Activated naive CD8-positive, alpha-beta T cell treated with anti-CD3 and anti-CD28 coated beads for 36 hours (primary cell): ENCODE measurements around the gene SERINC5. TPM values are rescaled to one million over a fixed set of nuclear protein-coding genes. Genes with fewer than 3 reads are reported as not detected.

ENCODE experiments used
- DNase-seq: peaks from one replicate; pipeline ENCODE4 v3.0.0; 2021
- H3K27ac Mint-ChIP-seq: one replicate; pipeline ENCODE4 v1.8.0; 2022; ENCODE audit warnings: mild to moderate bottlenecking, moderate library complexity, mixed read lengths
- H3K27me3 Mint-ChIP-seq: one replicate; pipeline ENCODE4 v1.8.0; 2022; ENCODE audit warnings: mild to moderate bottlenecking, mixed read lengths
- H3K36me3 Mint-ChIP-seq: one replicate; pipeline ENCODE4 v1.8.0; 2021; ENCODE audit warnings: mild to moderate bottlenecking, mixed read lengths
- H3K4me1 Mint-ChIP-seq: one replicate; pipeline ENCODE4 v1.8.0; 2021; ENCODE audit warnings: mixed read lengths
- H3K4me3 Mint-ChIP-seq: one replicate; pipeline ENCODE4 v1.8.0; 2022; ENCODE audit warnings: mild to moderate bottlenecking, moderate library complexity, mixed read lengths
- H3K9me3 Mint-ChIP-seq: one replicate; pipeline ENCODE4 v1.8.0; 2022; ENCODE audit warnings: mixed read lengths
- total RNA-seq, 2 experiments: library from RNA; stranded (reverse); gene quantifications; one replicate each; pipeline ENCODE4 v1.2.3, GENCODE V29; 2021

SERINC5 gene
- total RNA-seq, 2 experiments from 2014 or later = 22.0 to 25.1 TPM

DNA sequence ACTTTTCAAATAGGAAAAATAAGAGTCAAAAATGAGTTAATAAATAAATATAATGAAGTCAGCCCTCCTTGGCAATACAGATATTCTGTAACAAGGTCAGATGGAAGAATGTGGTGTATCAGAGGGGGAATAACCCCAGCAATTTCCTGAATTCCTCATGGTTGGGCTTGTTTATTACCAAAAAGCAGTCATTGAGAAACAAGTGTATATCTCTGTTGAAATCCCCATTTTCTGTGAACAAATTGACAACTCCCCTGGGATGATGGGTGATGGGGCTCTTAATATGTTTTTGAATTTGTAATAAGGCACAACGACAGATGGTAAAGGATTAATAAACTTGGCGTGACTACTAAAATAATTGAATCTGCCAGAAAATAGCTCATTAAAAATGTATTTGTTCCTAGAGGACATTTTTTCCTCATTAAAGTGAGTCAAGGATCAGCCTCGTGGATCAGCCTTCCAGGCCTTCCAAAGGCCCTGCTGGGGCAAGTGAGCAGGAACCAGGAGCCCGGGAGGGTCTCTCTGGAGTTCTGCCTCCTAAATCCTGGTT lies 186.5 kb downstream of the SERINC5 start:
- H3K27me3 Mint-ChIP-seq = no peaks in the 10 kb centered on the region
- H3K9me3 Mint-ChIP-seq = no peaks in the 10 kb centered on the region
- no peaks in the 10 kb centered on the region for H3K36me3 Mint-ChIP-seq
- no peak for DNase-seq
- no peak overlapping the region for H3K27ac Mint-ChIP-seq
- H3K4me3 Mint-ChIP-seq = no peak overlapping the region
- H3K4me1 Mint-ChIP-seq = peaks cover 5% of the 10 kb centered on the region

DNA sequence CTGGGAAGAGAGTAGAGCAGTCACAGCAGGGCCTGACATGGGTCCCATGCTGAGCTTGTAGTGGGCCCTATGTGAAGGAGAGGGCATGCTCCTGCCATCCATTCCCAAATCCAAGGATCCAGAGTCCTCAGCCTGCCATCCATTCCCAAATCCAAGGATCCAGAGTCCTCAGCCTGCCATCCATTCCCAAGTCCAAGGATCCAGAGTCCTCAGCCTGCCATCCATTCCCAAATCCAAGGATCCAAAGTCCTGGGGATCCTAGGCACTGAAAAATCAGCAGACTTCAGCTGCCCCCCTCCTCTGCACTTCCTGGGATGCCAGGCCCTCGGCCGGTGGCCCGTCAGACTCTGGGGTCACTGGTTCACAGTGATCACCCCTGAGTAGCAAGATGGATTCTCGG lies 187.1 kb downstream of the SERINC5 start:
- Mint-ChIP-seq H3K9me3 (no peaks in the 10 kb centered on the region), H3K4me1 (peaks cover 5% of the 10 kb centered on the region), H3K4me3 (no peak overlapping the region), H3K27ac (no peak overlapping the region), H3K27me3 (no peaks in the 10 kb centered on the region), H3K36me3 (no peaks in the 10 kb centered on the region)
- no peak for DNase-seq

DNA sequence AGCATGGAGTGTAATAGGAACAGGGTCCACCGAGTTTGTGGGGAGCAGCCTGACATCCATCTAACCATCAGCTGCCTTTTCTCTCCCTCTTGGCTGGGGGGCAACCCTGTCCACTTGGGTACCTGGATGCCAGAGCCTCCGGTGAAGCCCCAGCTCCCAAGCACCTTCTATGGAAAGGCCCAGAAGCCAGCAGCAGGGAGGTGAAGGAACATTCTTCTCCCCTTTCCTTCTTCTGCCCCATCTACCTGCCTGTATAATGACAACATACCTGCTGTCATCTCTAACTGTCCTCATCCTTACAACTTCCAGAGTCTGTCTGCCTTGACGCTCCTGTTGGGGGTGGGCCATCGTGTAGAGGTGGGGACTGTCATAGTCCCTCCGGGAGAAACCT lies 187.6 kb downstream of the SERINC5 start:
- Mint-ChIP-seq H3K27me3 (no peaks in the 10 kb centered on the region), H3K4me1 (peaks cover 5% of the 10 kb centered on the region), H3K9me3 (no peaks in the 10 kb centered on the region), H3K36me3 (no peaks in the 10 kb centered on the region), H3K4me3 (no peak overlapping the region), H3K27ac (no peak overlapping the region)
- DNase-seq = no peak

DNA sequence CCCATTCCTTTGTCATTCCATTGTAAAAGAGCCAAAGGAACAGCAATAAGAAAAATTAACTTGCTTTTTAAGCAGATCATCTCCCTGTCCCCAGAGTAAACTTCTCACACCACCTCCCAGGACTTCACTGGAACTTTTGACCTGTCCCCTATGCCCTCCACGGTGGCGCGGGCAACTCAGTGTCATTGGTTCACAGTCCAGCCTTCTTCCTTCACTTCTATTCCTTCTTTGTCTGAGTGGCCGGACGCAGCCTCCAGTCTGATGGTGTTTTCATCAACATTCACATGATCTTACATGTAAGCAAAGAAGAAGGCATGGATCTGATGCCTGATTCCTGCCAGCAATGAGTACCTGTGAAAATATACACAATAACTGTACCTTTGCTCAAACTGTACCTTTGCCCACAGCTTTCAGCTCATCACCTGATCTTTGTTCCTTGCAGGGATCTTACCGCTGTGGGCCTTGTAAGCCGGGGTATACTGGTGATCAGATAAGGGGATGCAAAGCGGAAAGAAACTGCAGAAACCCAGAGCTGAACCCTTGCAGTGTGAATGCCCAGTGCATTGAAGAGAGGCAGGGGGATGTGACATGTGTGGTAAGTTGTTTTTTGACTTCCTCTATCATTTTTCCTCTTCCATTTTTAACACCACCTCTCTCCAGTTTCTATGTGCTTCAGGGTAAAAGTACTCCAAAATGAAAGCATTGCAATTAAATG lies 188.2 kb downstream of the SERINC5 start:
- H3K4me1 Mint-ChIP-seq = peaks cover 5% of the 10 kb centered on the region
- H3K9me3 Mint-ChIP-seq = no peaks in the 10 kb centered on the region
- DNase-seq = no peak
- no peaks in the 10 kb centered on the region for H3K36me3 Mint-ChIP-seq
- H3K27ac Mint-ChIP-seq = no peak overlapping the region
- no peaks in the 10 kb centered on the region for H3K27me3 Mint-ChIP-seq
- no peak overlapping the region for H3K4me3 Mint-ChIP-seq

DNA sequence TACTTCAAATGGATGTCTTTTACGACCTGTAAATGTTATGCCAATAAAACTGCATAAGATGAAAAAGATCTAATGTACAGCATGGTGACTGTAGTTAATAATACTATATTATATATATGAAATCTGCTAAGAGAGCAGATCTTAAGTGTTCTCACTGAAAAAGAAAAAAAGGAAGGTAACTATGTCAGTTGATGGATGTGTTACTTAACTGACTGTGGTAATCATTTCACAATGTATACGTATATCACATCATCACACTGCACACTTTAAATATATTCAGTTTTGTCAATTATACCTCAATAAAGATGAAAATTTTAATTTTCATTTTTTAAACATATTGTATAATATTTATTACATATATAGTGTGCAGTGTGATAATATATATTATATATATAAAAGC lies 188.8 kb downstream of the SERINC5 start:
- no peak overlapping the region for H3K27ac Mint-ChIP-seq
- no peaks in the 10 kb centered on the region for H3K27me3 Mint-ChIP-seq
- H3K36me3 Mint-ChIP-seq = no peaks in the 10 kb centered on the region
- H3K9me3 Mint-ChIP-seq = no peaks in the 10 kb centered on the region
- no peak for DNase-seq
- H3K4me3 Mint-ChIP-seq = no peak overlapping the region
- peaks cover 5% of the 10 kb centered on the region for H3K4me1 Mint-ChIP-seq

DNA sequence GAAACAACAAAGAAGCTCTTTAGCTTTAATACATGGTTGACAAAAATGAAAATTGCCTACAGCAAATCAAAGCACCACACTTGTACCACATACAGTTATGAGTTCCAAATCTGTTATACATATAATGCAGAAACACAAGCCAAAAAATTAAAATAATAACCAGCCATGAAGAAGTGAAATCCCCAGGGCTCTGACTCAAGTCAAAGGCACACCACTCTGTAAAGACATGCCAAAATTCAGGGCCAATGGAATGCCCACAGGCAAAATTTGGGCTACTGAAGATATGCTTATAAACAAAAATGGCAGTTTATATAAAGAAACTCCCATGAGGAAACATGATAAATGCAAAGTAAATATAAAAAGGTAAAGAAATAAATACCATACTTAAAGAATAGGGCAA lies 191.7 kb downstream of the SERINC5 start:
- Mint-ChIP-seq H3K9me3 (no peaks in the 10 kb centered on the region), H3K27me3 (no peaks in the 10 kb centered on the region), H3K4me1 (peaks cover 6% of the 10 kb centered on the region), H3K36me3 (no peaks in the 10 kb centered on the region), H3K4me3 (no peak overlapping the region), H3K27ac (no peak overlapping the region)
- DNase-seq = no peak

Other genes with a start within 250 kb of the SERINC5 start
- gene THBS4, start 220.7 kb downstream of the SERINC5 start, total RNA-seq = under 1 TPM; 0.41 to 0.76 TPM
- gene SPZ1, start 64.0 kb upstream of the SERINC5 start, total RNA-seq = not detected
- 1 to 10 TPM; 7.2 to 8.4 TPM for gene ZFYVE16, start 152.0 kb upstream of the SERINC5 start, total RNA-seq
- under 1 TPM; 0.30 to 0.35 TPM for gene FAM151B, start 232.1 kb upstream of the SERINC5 start, total RNA-seq